Right lobe of liver (tissue), 6 donors: ENCODE results near the gene ECD. TPM values are rescaled to one million over a fixed set of nuclear protein-coding genes. Genes with fewer than 3 reads are reported as not detected.

ENCODE experiments used
- ATAC-seq, 4 donors: fragments of 200-7000 bp; cut with Tn5 transposase; one replicate each; pipeline ENCODE4 v1.9.1; 2020; ENCODE audit warnings: mild to moderate bottlenecking in 4 of 4, moderate library complexity in 4 of 4
- DNase-seq, 3 donors: peaks; one replicate each; pipeline ENCODE4 v3.0.0-alpha.2; 2020
- H3K27ac ChIP-seq, 3 donors: fragments of 200-600 bp; one replicate each; pipeline ENCODE4 v1.8.0; 2022
- H3K27me3 ChIP-seq, 2 donors: fragments of 200-600 bp; one replicate each; pipeline ENCODE4 v1.8.0; 2022
- H3K36me3 ChIP-seq, 4 donors: fragments of 200-600 bp; sonication (generic) in 1 of 4; one replicate each; pipeline versions ENCODE4 v1.5.1 to v1.8.0; 2017 to 2022; ENCODE audit warnings: control low read depth in 1 of 4
- H3K4me1 ChIP-seq, 4 donors: fragments of 200-600 bp; sonication (generic) in 1 of 4; one replicate each; pipeline versions ENCODE4 v1.5.1 to v1.8.0; 2017 to 2022; ENCODE audit warnings: control low read depth in 1 of 4
- H3K4me3 ChIP-seq, 3 donors: fragments of 200-600 bp; one replicate each; pipeline ENCODE4 v1.8.0; 2022
- H3K9me3 ChIP-seq, 4 donors: fragments of 200-600 bp; sonication (generic) in 1 of 4; one replicate each; pipeline versions ENCODE4 v1.5.1 to v1.8.0; 2017 to 2022; ENCODE audit warnings: control low read depth in 1 of 4
- POLR2A ChIP-seq: fragments of 450-650 bp; IDR thresholded peaks from one replicate; pipeline ENCODE4 v1.6.1; 2017; ENCODE audit warnings: antibody characterized with exemption, mild to moderate bottlenecking
- WGBS: methylation state at CpG from one replicate; pipeline ENCODE4 v1.1.6; 2018; ENCODE audit warnings: low coverage, low lambda C conversion rate; ENCODE audit not compliant: insufficient coverage; ENCODE audit errors: missing lambda C conversion rate; 5-methylcytosine and 5-hydroxymethylcytosine counted together
- intact Hi-C, 2 donors: fragments of 100-400 bp; cut with DNase I; formaldehyde crosslinking; loops; one replicate each; pipeline versions ENCODE4 v1.11.2 to v1.14.1; 2022
- total RNA-seq, 6 experiments: library from RNA; depleted of rRNA in 2 of 6; stranded (reverse); fragments of >200 nt in 2 of 6; fragmentation: NEBNext Ultra II Directional in 3 of 6; extraction: Animal tissue kit (Norgen Biotek cat#: 25700) in 3 of 6; gene quantifications; one replicate each; pipeline versions ENCODE4 v1.1.0 to v1.2.4, GENCODE V29; 2016 to 2023
- TF ChIP-seq, protein P1 (sequence below), 4 donors: fragments of 200-600 bp in 3 of 4; fragments of 450-650 bp in 1 of 4; IDR thresholded peaks; one replicate each; pipeline versions ENCODE4 v1.5.1 to v1.8.0; 2016 to 2022; ENCODE audit warnings: antibody characterized with exemption in 4 of 4, mild to moderate bottlenecking in 2 of 4
- donor health status: DM: no; HTN: yes; CAD: no.
- donor health status: DM: no; HTN: no; CAD: no.
- donor health status: DM: no; HTN: no; CAD: no.
- donor health status: DM: no; HTN: yes; CAD: no.
- donor health status: DM: no; HTN: yes; CAD: no.

The ECD gene
- total RNA-seq, 6 experiments from 2014 or later, result 8.8 to 21.2 (median 11.7) TPM

DNA sequence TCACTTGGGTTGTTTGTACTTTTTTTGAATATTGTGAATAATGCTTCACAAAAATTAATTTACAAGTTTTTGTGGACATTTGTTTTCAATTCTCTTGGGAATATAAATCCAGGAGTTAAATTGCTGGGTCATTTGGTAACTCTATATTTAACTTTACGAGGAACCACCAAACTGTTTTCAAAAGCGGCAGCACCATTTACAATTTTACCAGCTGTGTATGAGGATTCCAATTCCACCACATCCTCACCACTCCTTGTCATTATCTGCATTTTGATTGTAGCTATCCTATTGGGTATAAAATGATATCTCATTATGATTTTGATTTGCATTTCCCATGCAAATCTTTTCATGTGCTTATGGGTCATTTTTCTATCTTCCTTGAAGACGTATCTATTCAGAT, 61.5 kb downstream of the ECD start:
- Histone ChIP-seq H3K4me1 (no peaks in the 10 kb centered on the region), H3K27ac (no peak overlapping the region), H3K36me3 (no peaks in the 10 kb centered on the region), H3K9me3 (no peaks in the 10 kb centered on the region), H3K4me3 (no peak overlapping the region), H3K27me3 (no peaks in the 10 kb centered on the region)
- ATAC-seq (no peak), DNase-seq (no peak)
- 85% methylated on average over 3 of the region's 3 CpGs for WGBS
- intact Hi-C loops, result no loop called here
- TF ChIP-seq POLR2A, result no peak
- TF ChIP-seq, protein P1, sequence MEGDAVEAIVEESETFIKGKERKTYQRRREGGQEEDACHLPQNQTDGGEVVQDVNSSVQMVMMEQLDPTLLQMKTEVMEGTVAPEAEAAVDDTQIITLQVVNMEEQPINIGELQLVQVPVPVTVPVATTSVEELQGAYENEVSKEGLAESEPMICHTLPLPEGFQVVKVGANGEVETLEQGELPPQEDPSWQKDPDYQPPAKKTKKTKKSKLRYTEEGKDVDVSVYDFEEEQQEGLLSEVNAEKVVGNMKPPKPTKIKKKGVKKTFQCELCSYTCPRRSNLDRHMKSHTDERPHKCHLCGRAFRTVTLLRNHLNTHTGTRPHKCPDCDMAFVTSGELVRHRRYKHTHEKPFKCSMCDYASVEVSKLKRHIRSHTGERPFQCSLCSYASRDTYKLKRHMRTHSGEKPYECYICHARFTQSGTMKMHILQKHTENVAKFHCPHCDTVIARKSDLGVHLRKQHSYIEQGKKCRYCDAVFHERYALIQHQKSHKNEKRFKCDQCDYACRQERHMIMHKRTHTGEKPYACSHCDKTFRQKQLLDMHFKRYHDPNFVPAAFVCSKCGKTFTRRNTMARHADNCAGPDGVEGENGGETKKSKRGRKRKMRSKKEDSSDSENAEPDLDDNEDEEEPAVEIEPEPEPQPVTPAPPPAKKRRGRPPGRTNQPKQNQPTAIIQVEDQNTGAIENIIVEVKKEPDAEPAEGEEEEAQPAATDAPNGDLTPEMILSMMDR (IDR thresholded peaks at IDR 0.05), result no peak

DNA sequence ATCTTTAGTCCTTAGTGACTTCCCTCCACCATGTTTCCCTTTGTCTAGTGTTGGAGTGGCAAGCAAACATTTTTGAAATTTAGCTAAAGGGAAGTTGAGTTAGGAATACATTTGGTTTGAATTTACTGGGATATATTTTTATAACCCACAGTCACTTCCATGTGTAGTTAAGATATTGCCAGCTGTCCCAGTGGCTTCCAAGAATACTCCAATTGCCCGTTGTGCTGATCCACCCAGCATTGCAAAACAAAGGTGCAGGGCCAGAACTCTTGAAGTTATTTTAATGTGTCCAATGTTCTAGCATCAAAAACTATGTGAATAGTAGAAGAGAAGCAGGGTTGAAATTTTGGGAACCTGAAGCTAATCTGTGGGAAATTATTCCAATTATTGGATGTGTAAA, 68.7 kb downstream of the ECD start:
- WGBS, result 45% methylated on average over 1 of the region's 1 CpG
- DNase-seq (no peak), ATAC-seq (no peak)
- H3K27me3 ChIP-seq, result no peaks in the 10 kb centered on the region
- no peaks in the 10 kb centered on the region for H3K9me3 ChIP-seq
- no peak for TF ChIP-seq POLR2A
- TF ChIP-seq, protein P1 (IDR thresholded peaks at IDR 0.05), result no peak
- peaks cover 0 to 4% (median 0%) of the 10 kb centered on the region in 4 donors for H3K4me1 ChIP-seq
- no peaks in the 10 kb centered on the region for H3K36me3 ChIP-seq
- no peak overlapping the region for H3K4me3 ChIP-seq
- intact Hi-C loops, result no loop called here
- H3K27ac ChIP-seq, result no peak overlapping the region

DNA sequence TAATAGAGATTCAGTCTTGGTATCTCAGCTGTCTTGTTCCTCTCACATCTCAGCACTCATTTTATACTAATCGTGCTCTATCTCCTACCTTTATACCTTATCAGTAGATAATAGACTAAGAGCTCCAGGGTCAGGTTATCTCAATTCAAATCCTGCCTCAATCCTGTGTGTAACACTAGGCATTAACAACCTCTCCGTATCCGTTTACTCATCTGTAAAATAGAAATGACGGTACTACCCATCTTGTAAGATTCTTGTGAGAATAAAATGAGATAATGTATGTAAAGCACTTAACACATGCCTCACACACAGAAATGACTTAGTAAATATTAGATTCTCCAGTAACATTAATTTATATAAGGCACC, 70.5 kb downstream of the ECD start:
- H3K4me3 ChIP-seq, result peak overlapping the region in 2 of 3 donors; percentile 25 to 77
- H3K4me1 ChIP-seq, result peaks cover 0 to 6% (median 0%) of the 10 kb centered on the region in 4 donors
- H3K9me3 ChIP-seq, result no peaks in the 10 kb centered on the region
- H3K27me3 ChIP-seq, result no peaks in the 10 kb centered on the region
- no peak for TF ChIP-seq POLR2A
- intact Hi-C loops, result no loop called here
- ATAC-seq (peak in 1 of 4 donors; percentile 0), DNase-seq (no peak)
- peak overlapping the region; percentile 54 to 100 (median 98) for H3K27ac ChIP-seq
- H3K36me3 ChIP-seq, result no peaks in the 10 kb centered on the region
- 54% methylated on average over 4 of the region's 4 CpGs for WGBS

DNA sequence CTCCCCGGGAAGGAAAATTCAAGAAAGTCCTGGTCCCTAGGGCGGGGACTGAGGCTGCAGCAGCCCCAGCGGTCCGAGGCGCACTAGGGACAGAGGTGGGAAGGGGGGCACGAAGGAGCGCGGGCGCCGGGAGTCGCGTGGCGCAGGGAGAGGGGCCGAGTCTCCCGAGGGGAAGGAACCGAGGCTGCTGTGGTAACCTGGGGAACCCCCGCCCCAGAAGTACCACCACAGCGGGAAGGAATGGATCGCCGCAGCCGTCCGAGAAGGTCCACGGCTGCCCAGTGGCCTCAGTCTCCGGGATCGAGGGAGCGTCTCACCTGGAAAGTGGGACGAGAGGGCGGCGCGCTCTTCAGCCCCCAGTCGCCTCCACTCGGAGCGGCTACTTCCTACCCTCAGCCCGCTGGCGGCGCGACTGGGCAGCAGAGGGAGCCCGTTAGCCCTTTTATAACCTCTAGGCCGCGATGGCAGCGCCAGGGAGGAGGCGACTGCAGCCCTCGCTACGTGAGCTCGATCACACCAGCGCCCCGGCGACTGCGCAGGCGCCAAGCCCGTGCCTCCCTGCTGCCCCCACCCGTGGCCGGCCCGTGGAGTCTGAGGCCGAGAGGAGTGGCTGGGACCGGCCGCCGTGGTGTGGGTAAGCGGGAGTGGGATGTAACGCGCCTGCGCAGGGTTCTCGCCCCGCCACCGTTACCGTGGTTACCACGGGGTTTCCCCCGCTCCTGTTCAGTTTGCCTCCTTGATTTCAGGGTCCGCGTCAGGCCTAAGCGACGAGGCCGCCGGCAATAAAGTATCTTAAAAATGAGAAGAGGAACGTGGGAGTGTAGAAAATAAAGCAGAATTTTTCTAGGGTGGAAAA, 71.1 kb downstream of the ECD start, which contains the start of gene P4HA1:
Gene P4HA1, minus strand, starts transcription at position 418 of the 856 bp plus-strand sequence. CDS start 21,983 bp downstream, outside the sequence.
- DNase-seq, result peak; percentile 100
- peaks cover 0 to 12% (median 0%) of the 10 kb centered on the region in 4 donors for H3K4me1 ChIP-seq
- 0% methylated on average over 17 of the region's 75 CpGs for WGBS
- H3K27ac ChIP-seq, result peak within 1 kb of the TSS; percentile 95 to 100 (median 98)
- H3K27me3 ChIP-seq, result no peaks in the 10 kb centered on the region
- peak within 1 kb of the TSS; percentile 73 to 93 (median 77) for H3K4me3 ChIP-seq
- H3K36me3 ChIP-seq, result no peaks in the 10 kb centered on the region
- intact Hi-C loops, result no loop called here
- no peaks in the 10 kb centered on the region for H3K9me3 ChIP-seq
- peak; percentile 88 to 97 (median 94) for ATAC-seq
- TF ChIP-seq, protein P1 (IDR thresholded peaks at IDR 0.05), result peak; percentile 42 to 65 (median 54)
- TF ChIP-seq POLR2A, result peak; percentile 94

DNA sequence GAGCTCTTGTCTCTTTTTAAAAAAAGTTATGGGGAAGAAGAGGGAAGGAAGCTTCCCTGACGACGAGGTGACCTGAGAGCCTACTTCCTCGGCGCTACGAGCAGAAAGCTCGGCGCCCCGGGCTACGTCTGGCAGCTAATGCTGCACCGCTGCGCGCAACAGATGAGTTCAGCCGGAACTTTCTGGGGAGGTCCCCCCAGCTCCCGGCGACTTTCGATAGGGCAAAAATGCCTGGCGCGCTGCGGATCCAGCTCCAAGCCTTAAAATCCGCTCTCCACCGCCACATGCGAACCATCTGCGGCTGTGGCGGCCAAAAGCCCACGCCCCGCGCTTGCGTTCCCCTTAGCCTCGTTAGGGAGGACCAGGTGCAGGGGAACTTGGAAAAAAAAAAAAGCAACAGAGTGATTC, 71.8 kb downstream of the ECD start:
- ATAC-seq (peak; percentile 41 to 55 (median 53)), DNase-seq (peak; percentile 72 to 80 (median 73))
- intact Hi-C loops, result no loop called here
- H3K27me3 ChIP-seq, result no peaks in the 10 kb centered on the region
- peak overlapping the region; percentile 95 to 100 (median 98) for H3K27ac ChIP-seq
- no peaks in the 10 kb centered on the region for H3K9me3 ChIP-seq
- H3K36me3 ChIP-seq, result no peaks in the 10 kb centered on the region
- peaks cover 0 to 18% (median 0%) of the 10 kb centered on the region in 4 donors for H3K4me1 ChIP-seq
- peak overlapping the region; percentile 73 to 93 (median 77) for H3K4me3 ChIP-seq
- 0% methylated on average over 27 of the region's 29 CpGs for WGBS
- TF ChIP-seq, protein P1 (IDR thresholded peaks at IDR 0.05), result no peak
